Loucy (cell line): ENCODE data around the gene SPATA21.

Experiments
- H2AFZ ChIP-seq: fragments of 200-600 bp; sonication (generic); 2 replicates; pipeline ENCODE4 v1.6.0; 2016; ENCODE audit warnings: antibody characterized with exemption, mild to moderate bottlenecking, low read length, moderate library complexity
- H3F3A ChIP-seq: fragments of 200-600 bp; 2 replicates; pipeline ENCODE4 v1.6.0; 2016; ENCODE audit warnings: antibody characterized with exemption, low read depth, mild to moderate bottlenecking
- H3K27me3 ChIP-seq: fragments of 200-600 bp; sonication (generic); 2 replicates; pipeline ENCODE4 v1.6.1; 2014; ENCODE audit warnings: low read length, mild to moderate bottlenecking; ENCODE audit not compliant: insufficient read depth, poor library complexity, severe bottlenecking
- H3K36me3 ChIP-seq: fragments of 200-600 bp; sonication (generic); 2 replicates; pipeline ENCODE4 v1.6.1; 2016; ENCODE audit warnings: low read length; ENCODE audit not compliant: insufficient read depth
- H3K4me1 ChIP-seq: fragments of 200-600 bp; sonication (generic); 2 replicates; pipeline ENCODE4 v1.5.1; 2014; ENCODE audit warnings: low read length, mild to moderate bottlenecking; ENCODE audit not compliant: insufficient read depth, poor library complexity, severe bottlenecking
- H3K4me2 ChIP-seq: fragments of 200-600 bp; sonication (generic); 2 replicates; pipeline ENCODE4 v1.6.0; 2014; ENCODE audit warnings: antibody characterized with exemption, low read length, low read depth, mild to moderate bottlenecking; ENCODE audit not compliant: poor library complexity, severe bottlenecking
- H3K4me3 ChIP-seq: fragments of 200-600 bp; sonication (generic); 2 replicates; pipeline ENCODE4 v1.5.1; 2014; ENCODE audit warnings: low read length, mild to moderate bottlenecking, mixed read lengths; ENCODE audit not compliant: poor library complexity, severe bottlenecking
- H3K79me2 ChIP-seq: fragments of 200-600 bp; sonication (generic); 2 replicates; pipeline ENCODE4 v1.6.1; 2014; ENCODE audit warnings: low read length; ENCODE audit not compliant: insufficient read depth
- H3K9ac ChIP-seq: fragments of 200-600 bp; sonication (generic); 2 replicates; pipeline ENCODE4 v1.6.0; 2014; ENCODE audit warnings: mild to moderate bottlenecking, low read depth, low read length, moderate library complexity; ENCODE audit not compliant: poor library complexity, severe bottlenecking
- H3K9me2 ChIP-seq: fragments of 200-600 bp; sonication (generic); replicated peaks from 2 replicates; pipeline ENCODE4 v1.6.1; 2016; ENCODE audit warnings: low read depth, low read length, mixed read lengths
- H3K9me3 ChIP-seq: fragments of 200-600 bp; sonication (generic); 2 replicates; pipeline ENCODE4 v1.6.1; 2014; ENCODE audit warnings: mild to moderate bottlenecking, antibody characterized with exemption, low read length, low read depth; ENCODE audit not compliant: insufficient read depth
- H4K20me1 ChIP-seq: fragments of 200-600 bp; sonication (generic); 2 replicates; pipeline ENCODE4 v1.6.0; 2014; ENCODE audit warnings: antibody characterized with exemption, low read length, mild to moderate bottlenecking; ENCODE audit not compliant: insufficient read depth, poor library complexity, severe bottlenecking
- EZH2phosphoT487 ChIP-seq: fragments of 200-600 bp; IDR thresholded peaks from 2 replicates; pipeline ENCODE4 v1.6.1; 2018; ENCODE audit warnings: antibody characterized with exemption, mild to moderate bottlenecking, moderate library complexity, borderline replicate concordance
- TF ChIP-seq, protein P1 (sequence below): fragments of 200-600 bp; sonication (generic); conservative IDR thresholded peaks from 2 replicates; pipeline ENCODE4 v1.5.1; 2014; ENCODE audit warnings: mild to moderate bottlenecking, antibody characterized with exemption, low read length

The SPATA21 gene

DNA sequence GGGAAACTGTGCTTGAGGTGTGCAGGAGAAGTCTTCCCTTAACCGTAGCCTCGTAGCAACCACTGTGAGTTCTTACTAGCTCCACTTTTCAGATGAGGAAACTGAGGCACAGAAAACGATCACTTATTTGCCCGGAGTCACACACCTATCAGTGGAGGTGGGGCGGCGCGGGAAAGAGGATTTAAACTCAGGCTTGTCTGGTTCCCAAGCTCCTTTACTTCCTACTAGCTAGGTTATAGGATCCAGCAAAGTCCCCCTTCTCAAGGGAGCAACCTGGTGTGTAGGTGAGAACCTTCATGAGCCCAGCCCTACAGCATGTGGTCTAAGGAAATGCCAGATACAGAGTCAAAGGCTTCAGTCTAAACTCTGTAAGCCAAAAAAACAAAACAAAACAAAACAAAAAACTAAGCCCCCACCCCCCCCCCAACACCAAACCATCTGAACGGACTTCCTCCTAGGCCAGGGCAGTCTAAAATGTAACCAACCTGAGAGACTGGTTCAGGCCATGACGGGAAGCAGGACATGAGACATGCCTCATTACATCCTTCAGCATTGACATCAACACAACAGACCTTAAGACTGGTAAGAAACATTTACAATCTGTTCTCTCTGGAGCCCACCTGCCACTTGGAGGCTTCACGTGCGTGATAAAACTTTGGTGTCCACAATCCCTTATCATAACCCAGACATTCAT is 84.2 kb downstream of the SPATA21 start:
- H3F3A ChIP-seq, result no peaks in the 10 kb centered on the region
- H2AFZ ChIP-seq, result peak overlapping the region; percentile 90
- TF ChIP-seq, protein P1, sequence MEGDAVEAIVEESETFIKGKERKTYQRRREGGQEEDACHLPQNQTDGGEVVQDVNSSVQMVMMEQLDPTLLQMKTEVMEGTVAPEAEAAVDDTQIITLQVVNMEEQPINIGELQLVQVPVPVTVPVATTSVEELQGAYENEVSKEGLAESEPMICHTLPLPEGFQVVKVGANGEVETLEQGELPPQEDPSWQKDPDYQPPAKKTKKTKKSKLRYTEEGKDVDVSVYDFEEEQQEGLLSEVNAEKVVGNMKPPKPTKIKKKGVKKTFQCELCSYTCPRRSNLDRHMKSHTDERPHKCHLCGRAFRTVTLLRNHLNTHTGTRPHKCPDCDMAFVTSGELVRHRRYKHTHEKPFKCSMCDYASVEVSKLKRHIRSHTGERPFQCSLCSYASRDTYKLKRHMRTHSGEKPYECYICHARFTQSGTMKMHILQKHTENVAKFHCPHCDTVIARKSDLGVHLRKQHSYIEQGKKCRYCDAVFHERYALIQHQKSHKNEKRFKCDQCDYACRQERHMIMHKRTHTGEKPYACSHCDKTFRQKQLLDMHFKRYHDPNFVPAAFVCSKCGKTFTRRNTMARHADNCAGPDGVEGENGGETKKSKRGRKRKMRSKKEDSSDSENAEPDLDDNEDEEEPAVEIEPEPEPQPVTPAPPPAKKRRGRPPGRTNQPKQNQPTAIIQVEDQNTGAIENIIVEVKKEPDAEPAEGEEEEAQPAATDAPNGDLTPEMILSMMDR, result no peak
- no peak for TF ChIP-seq EZH2phosphoT487
- peak overlapping the region; percentile 96 for H3K4me3 ChIP-seq
- peaks cover 29% of the 10 kb centered on the region for H3K4me1 ChIP-seq
- H4K20me1 ChIP-seq, result peaks cover 34% of the 10 kb centered on the region
- peak overlapping the region; percentile 75 for H3K4me2 ChIP-seq
- peak overlapping the region; percentile 78 for H3K9ac ChIP-seq
- H3K9me3 ChIP-seq, result no peaks in the 10 kb centered on the region
- no peaks in the 10 kb centered on the region for H3K9me2 ChIP-seq
- no peaks in the 10 kb centered on the region for H3K27me3 ChIP-seq
- H3K79me2 ChIP-seq, result peaks cover 42% of the 10 kb centered on the region
- no peaks in the 10 kb centered on the region for H3K36me3 ChIP-seq

DNA sequence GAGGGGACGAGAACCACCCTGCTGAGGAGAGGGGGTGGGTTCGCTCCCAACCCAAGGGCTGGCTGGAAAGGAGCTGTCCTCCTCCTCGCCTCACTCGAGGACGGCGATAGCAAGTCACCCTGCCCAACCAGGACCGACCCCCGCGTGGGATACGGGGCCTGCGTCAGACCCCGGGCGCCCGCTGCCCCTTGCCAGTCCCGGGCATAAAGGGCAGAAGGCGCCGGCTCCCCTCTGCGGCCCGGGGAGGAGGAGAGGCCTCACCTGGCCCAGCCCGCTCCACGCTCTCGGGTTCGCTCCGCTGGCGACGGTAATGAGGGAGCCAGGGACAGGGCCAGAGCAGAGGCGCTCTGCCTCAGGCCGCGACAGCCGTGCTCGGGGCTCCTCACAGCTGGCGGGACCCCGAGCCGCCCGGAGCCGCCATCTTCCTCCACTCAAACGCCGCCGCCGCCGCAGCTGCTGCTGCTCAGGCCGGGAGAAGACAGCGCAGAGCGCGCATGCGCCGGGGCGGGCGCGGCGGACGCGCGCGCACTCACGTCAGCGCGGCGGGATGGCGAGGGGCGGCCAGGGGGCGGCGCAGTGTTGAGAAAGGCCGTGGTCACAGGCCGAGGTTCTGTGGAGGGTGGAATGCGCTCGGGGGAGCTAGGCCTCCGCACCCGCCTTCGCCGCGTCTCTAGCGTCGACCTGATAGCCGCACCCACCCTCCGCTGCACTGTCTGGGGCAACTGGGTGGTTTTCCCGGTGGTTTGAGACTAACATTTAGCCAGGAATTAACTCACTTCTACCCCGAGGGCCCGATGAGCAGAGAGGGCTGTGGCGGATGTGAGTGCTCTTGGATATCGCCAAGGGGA is 85.0 kb downstream of the SPATA21 start, which contains the start of gene FBXO42:
Gene FBXO42 (minus strand): TSS at position 487 of the 848 bp plus-strand sequence. CDS start 37,062 bp downstream, outside the sequence.
- Histone ChIP-seq H3K79me2 (peaks cover 50% of the 10 kb centered on the region), H3K9me2 (no peaks in the 10 kb centered on the region), H3K4me2 (peak within 1 kb of the TSS; percentile 99), H2AFZ (peak within 1 kb of the TSS; percentile 90), H3K36me3 (no peaks in the 10 kb centered on the region), H3K27me3 (no peaks in the 10 kb centered on the region), H3K4me1 (peaks cover 32% of the 10 kb centered on the region), H3K4me3 (peak within 1 kb of the TSS; percentile 96), H4K20me1 (peaks cover 35% of the 10 kb centered on the region), H3F3A (no peaks in the 10 kb centered on the region), H3K9ac (peak within 1 kb of the TSS; percentile 78), H3K9me3 (no peaks in the 10 kb centered on the region)
- TF ChIP-seq, protein P1, result peak; percentile 45
- no peak for TF ChIP-seq EZH2phosphoT487

DNA sequence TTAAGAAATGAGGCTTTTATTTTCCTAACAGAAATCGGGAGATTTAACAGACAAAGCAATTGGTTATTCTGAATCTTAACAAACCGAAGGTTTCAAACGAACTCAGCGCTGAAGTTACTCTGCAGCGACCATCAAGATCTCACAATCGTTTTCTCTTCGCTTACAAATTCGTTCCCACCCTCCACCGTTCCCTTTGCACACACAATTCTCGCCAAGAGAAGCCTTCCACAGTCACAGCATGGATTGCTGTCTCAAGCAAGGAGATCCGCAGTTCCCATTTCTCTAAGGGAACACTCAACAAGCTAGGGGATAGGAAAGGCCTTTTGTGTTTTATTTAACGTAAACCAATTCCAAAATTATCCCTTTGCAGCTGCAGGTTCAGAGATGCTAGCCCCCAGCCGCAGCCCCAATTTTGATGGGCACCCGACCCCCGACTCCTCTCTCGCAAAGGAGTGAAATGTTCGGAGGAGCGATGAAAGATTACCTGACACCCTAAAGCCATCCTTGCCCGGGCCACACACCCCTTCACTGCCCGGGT is 85.7 kb downstream of the SPATA21 start:
- peak overlapping the region; percentile 78 for H3K9ac ChIP-seq
- H3K4me1 ChIP-seq, result peaks cover 32% of the 10 kb centered on the region
- no peaks in the 10 kb centered on the region for H3K36me3 ChIP-seq
- H3K9me3 ChIP-seq, result no peaks in the 10 kb centered on the region
- H3F3A ChIP-seq, result no peaks in the 10 kb centered on the region
- peak overlapping the region; percentile 73 for H2AFZ ChIP-seq
- peaks cover 35% of the 10 kb centered on the region for H4K20me1 ChIP-seq
- no peaks in the 10 kb centered on the region for H3K9me2 ChIP-seq
- peak overlapping the region; percentile 96 for H3K4me3 ChIP-seq
- TF ChIP-seq, protein P1, result no peak
- TF ChIP-seq EZH2phosphoT487, result no peak
- H3K4me2 ChIP-seq, result peak overlapping the region; percentile 99
- H3K79me2 ChIP-seq, result peaks cover 57% of the 10 kb centered on the region
- no peaks in the 10 kb centered on the region for H3K27me3 ChIP-seq
